WTC11 (cell line): ENCODE results near the gene FLT1. TPM values are rescaled to one million over a fixed set of nuclear protein-coding genes. Genes with fewer than 3 reads are reported as not detected.

Experiments
- ATAC-seq: fragments of 200-7000 bp; cut with Tn5 transposase; 2 replicates; pipeline ENCODE4 v1.10.0; 2021; ENCODE audit warnings: mild to moderate bottlenecking, moderate library complexity
- CTCF ChIA-PET: fragments of 300-600 bp; sonication (Branson Sonifier 250); formaldehyde crosslinking; loops from one replicate; lab custom pipeline; 2021; ENCODE audit warnings: antibody characterized with exemption; lab: Charles Lee
- POLR2A ChIA-PET: fragments of 350-600 bp; sonication (Branson Sonifier 250); formaldehyde crosslinking; loops from one replicate; lab custom pipeline; 2021; ENCODE audit warnings: antibody characterized with exemption; lab: Charles Lee
- DNase-seq: peaks from one replicate; pipeline ENCODE4 v3.0.0; 2021; ENCODE audit warnings: low spot score
- H3K27ac Mint-ChIP-seq: 2 replicates; pipeline ENCODE4 v1.8.0; 2021; ENCODE audit warnings: mixed read lengths
- H3K27me3 Mint-ChIP-seq: 2 replicates; pipeline ENCODE4 v1.8.0; 2021; ENCODE audit warnings: low read depth, mild to moderate bottlenecking, moderate library complexity, mixed read lengths
- H3K36me3 Mint-ChIP-seq: 2 replicates; pipeline ENCODE4 v1.8.0; 2021; ENCODE audit warnings: mixed read lengths
- H3K4me1 Mint-ChIP-seq: 2 replicates; pipeline ENCODE4 v1.8.0; 2022; ENCODE audit warnings: mixed read lengths
- H3K4me3 Mint-ChIP-seq: 2 replicates; pipeline ENCODE4 v1.8.0; 2021; ENCODE audit warnings: mild to moderate bottlenecking, moderate library complexity, mixed read lengths
- H3K9me3 Mint-ChIP-seq: 2 replicates; pipeline ENCODE4 v1.8.0; 2021; ENCODE audit warnings: mixed read lengths
- ATF3 ChIP-seq: sonication (generic); formaldehyde crosslinking; conservative IDR thresholded peaks from 2 replicates; pipeline ENCODE4 v1.8.1; 2022; ENCODE audit warnings: mild to moderate bottlenecking, missing genetic modification reagents
- CREM ChIP-seq: sonication (generic); formaldehyde crosslinking; IDR thresholded peaks from 2 replicates; pipeline ENCODE4 v1.8.1; 2022; ENCODE audit warnings: mild to moderate bottlenecking, missing genetic modification reagents, moderate library complexity
- FOXP1 ChIP-seq: sonication (generic); formaldehyde crosslinking; IDR thresholded peaks from 2 replicates; pipeline ENCODE4 v1.8.0; 2022; ENCODE audit warnings: missing genetic modification reagents, mild to moderate bottlenecking, moderate library complexity, borderline replicate concordance
- GABPB1 ChIP-seq: sonication (generic); formaldehyde crosslinking; IDR thresholded peaks from 2 replicates; pipeline ENCODE4 v1.8.1; 2023; ENCODE audit warnings: mild to moderate bottlenecking, missing genetic modification reagents
- GRHL2 ChIP-seq: fragments of 250-450 bp; sonication (Bioruptor Pico); IDR thresholded peaks from 2 replicates; pipeline ENCODE4 v1.8.0; 2022; ENCODE audit warnings: mild to moderate bottlenecking, moderate library complexity; ENCODE audit not compliant: insufficient replicate concordance, severe bottlenecking
- NFE2L1 ChIP-seq: sonication (generic); formaldehyde crosslinking; IDR thresholded peaks from 2 replicates; pipeline ENCODE4 v1.8.1; 2023; ENCODE audit warnings: missing genetic modification reagents
- NR3C1 ChIP-seq: sonication (generic); formaldehyde crosslinking; conservative IDR thresholded peaks from 2 replicates; pipeline ENCODE4 v1.8.1; 2023; ENCODE audit warnings: low read depth, mild to moderate bottlenecking, missing genetic modification reagents
- PRRX2 ChIP-seq: fragments of 250-450 bp; sonication (Bioruptor Pico); IDR thresholded peaks from 2 replicates; pipeline ENCODE4 v1.8.0; 2021; ENCODE audit warnings: mild to moderate bottlenecking
- RELA ChIP-seq: sonication (generic); formaldehyde crosslinking; IDR thresholded peaks from 2 replicates; pipeline ENCODE4 v1.8.1; 2022; ENCODE audit warnings: missing genetic modification reagents, mild to moderate bottlenecking, borderline replicate concordance
- SMAD3 ChIP-seq: sonication (generic); formaldehyde crosslinking; IDR thresholded peaks from 2 replicates; pipeline ENCODE4 v1.8.0; 2022; ENCODE audit warnings: missing genetic modification reagents, mild to moderate bottlenecking, borderline replicate concordance
- STAT6 ChIP-seq: sonication (generic); formaldehyde crosslinking; conservative IDR thresholded peaks from 2 replicates; pipeline ENCODE4 v1.8.1; 2023; ENCODE audit warnings: mild to moderate bottlenecking, low read depth, missing genetic modification reagents, moderate library complexity
- TEAD1 ChIP-seq: sonication (generic); formaldehyde crosslinking; IDR thresholded peaks from 2 replicates; pipeline ENCODE4 v1.8.0; 2022; ENCODE audit warnings: mild to moderate bottlenecking, missing genetic modification reagents
- ZBTB21 ChIP-seq: sonication (generic); formaldehyde crosslinking; IDR thresholded peaks from 2 replicates; pipeline ENCODE4 v1.8.1; 2023; ENCODE audit warnings: mild to moderate bottlenecking, missing genetic modification reagents, borderline replicate concordance
- ZNF138 ChIP-seq: sonication (generic); formaldehyde crosslinking; conservative IDR thresholded peaks from 2 replicates; pipeline ENCODE4 v1.8.1; 2022; ENCODE audit warnings: mild to moderate bottlenecking, moderate library complexity, missing genetic modification reagents
- ZNF232 ChIP-seq: sonication (generic); formaldehyde crosslinking; IDR thresholded peaks from 2 replicates; pipeline ENCODE4 v1.8.0; 2022; ENCODE audit warnings: mild to moderate bottlenecking, missing genetic modification reagents
- ZNF263 ChIP-seq: sonication (generic); formaldehyde crosslinking; IDR thresholded peaks from 2 replicates; pipeline ENCODE4 v1.8.1; 2022; ENCODE audit warnings: low read depth, mild to moderate bottlenecking, moderate library complexity, missing genetic modification reagents
- ZNF396 ChIP-seq: fragments of 250-450 bp; sonication (Bioruptor Pico); IDR thresholded peaks from 2 replicates; pipeline ENCODE4 v1.8.0; 2021; ENCODE audit warnings: mild to moderate bottlenecking, moderate library complexity, borderline replicate concordance
- total RNA-seq: library from RNA; stranded (reverse); gene quantifications from 3 replicates; pipeline ENCODE4 v1.2.3, GENCODE V29; 2021
- TF ChIP-seq, protein P1 (sequence below): sonication (generic); formaldehyde crosslinking; IDR thresholded peaks from 2 replicates; pipeline ENCODE4 v1.8.1; 2023; ENCODE audit warnings: mild to moderate bottlenecking, missing genetic modification reagents, moderate library complexity
- TF ChIP-seq, protein P2 (sequence below): sonication (generic); formaldehyde crosslinking; IDR thresholded peaks from 2 replicates; pipeline ENCODE4 v1.8.1; 2022; ENCODE audit warnings: missing genetic modification reagents, borderline replicate concordance
- TF ChIP-seq, protein P3 (sequence below): sonication (generic); formaldehyde crosslinking; IDR thresholded peaks from 2 replicates; pipeline ENCODE4 v1.8.0; 2022; ENCODE audit warnings: mild to moderate bottlenecking, missing genetic modification reagents
- TF ChIP-seq, protein P4 (sequence below): sonication (generic); formaldehyde crosslinking; IDR thresholded peaks from 2 replicates; pipeline ENCODE4 v1.8.1; 2023; ENCODE audit warnings: mild to moderate bottlenecking, missing genetic modification reagents
- TF ChIP-seq, protein P5 (sequence below): sonication (generic); formaldehyde crosslinking; IDR thresholded peaks from 2 replicates; pipeline ENCODE4 v1.8.0; 2023; ENCODE audit warnings: mild to moderate bottlenecking, missing genetic modification reagents
- TF ChIP-seq, protein P6 (sequence below): sonication (generic); formaldehyde crosslinking; IDR thresholded peaks from 2 replicates; pipeline ENCODE4 v1.8.0; 2022; ENCODE audit warnings: mild to moderate bottlenecking, missing genetic modification reagents

Gene FLT1
- total RNA-seq, 1 experiment from 2014 or later, result 66.3 TPM

DNA sequence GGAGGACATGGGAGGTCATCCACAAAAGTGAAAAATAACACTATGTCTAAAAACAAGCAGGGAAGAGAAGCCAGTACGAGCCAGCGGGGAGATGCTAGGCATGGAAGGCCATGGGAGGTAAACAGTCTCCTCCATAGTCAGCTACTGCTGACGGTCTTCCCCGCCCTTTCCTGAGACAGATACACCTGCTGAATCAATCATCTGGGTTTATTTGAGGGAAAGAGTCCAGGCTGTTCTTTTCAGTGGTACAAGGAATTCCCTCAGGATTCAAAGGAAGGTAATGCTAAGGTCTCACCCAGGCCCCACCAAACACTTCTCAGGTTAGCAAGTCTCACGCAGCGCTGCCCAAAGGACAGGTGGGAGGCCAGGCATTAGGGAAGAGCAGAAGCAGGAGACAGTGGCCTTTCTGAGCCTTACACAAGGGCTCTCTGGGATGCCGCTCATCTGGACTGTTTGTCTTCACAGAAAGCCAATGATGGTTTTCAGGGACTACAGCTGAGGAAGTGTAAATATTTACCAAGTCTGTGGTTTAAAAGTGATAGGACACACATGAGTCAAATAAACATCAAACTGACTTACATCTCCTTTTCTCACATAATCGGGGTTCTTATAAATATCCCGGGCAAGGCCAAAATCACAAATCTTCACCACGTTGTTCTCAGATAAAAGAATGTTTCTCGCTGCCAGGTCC, 173.9 kb downstream of the FLT1 start (continued):
- TF ChIP-seq, protein P1, sequence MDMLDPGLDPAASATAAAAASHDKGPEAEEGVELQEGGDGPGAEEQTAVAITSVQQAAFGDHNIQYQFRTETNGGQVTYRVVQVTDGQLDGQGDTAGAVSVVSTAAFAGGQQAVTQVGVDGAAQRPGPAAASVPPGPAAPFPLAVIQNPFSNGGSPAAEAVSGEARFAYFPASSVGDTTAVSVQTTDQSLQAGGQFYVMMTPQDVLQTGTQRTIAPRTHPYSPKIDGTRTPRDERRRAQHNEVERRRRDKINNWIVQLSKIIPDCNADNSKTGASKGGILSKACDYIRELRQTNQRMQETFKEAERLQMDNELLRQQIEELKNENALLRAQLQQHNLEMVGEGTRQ, result no peak
- TF ChIP-seq STAT6 (CRISPR knock-in tag) (no peak), ATF3 (no peak), ZNF263 (CRISPR knock-in tag) (no peak), ZNF232 (CRISPR knock-in tag) (no peak), GABPB1 (no peak)
- TF ChIP-seq, protein P2, sequence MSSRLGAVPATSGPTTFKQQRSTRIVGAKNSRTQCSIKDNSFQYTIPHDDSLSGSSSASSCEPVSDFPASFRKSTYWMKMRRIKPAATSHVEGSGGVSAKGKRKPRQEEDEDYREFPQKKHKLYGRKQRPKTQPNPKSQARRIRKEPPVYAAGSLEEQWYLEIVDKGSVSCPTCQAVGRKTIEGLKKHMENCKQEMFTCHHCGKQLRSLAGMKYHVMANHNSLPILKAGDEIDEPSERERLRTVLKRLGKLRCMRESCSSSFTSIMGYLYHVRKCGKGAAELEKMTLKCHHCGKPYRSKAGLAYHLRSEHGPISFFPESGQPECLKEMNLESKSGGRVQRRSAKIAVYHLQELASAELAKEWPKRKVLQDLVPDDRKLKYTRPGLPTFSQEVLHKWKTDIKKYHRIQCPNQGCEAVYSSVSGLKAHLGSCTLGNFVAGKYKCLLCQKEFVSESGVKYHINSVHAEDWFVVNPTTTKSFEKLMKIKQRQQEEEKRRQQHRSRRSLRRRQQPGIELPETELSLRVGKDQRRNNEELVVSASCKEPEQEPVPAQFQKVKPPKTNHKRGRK, result no peak
- TF ChIP-seq, protein P3, sequence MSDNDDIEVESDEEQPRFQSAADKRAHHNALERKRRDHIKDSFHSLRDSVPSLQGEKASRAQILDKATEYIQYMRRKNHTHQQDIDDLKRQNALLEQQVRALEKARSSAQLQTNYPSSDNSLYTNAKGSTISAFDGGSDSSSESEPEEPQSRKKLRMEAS (CRISPR knock-in tag), result no peak
- TF ChIP-seq, protein P4, sequence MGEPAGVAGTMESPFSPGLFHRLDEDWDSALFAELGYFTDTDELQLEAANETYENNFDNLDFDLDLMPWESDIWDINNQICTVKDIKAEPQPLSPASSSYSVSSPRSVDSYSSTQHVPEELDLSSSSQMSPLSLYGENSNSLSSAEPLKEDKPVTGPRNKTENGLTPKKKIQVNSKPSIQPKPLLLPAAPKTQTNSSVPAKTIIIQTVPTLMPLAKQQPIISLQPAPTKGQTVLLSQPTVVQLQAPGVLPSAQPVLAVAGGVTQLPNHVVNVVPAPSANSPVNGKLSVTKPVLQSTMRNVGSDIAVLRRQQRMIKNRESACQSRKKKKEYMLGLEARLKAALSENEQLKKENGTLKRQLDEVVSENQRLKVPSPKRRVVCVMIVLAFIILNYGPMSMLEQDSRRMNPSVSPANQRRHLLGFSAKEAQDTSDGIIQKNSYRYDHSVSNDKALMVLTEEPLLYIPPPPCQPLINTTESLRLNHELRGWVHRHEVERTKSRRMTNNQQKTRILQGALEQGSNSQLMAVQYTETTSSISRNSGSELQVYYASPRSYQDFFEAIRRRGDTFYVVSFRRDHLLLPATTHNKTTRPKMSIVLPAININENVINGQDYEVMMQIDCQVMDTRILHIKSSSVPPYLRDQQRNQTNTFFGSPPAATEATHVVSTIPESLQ (CRISPR knock-in tag), result no peak

DNA sequence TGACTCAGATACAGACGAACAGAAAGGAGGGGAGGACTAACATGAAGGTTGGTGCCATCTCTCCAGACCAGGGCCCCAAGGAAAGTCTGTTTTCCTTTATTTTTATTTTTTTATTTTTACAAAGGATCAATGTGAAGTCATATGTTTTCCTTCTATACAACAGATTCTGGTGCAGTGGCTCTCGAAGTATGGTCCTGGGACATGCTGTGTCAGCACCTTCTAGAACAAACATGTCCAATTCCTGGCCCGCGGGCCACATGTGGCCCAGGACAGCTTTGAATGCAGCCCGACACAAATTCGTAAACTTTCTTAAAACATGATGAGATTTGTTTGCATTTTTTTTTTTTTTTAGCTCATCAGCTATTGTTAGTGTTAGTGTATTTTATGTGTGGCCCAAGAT, 174.7 kb downstream of the FLT1 start:
- Mint-ChIP-seq H3K27ac (no peak overlapping the region), H3K36me3 (peaks cover 38% of the 10 kb centered on the region), H3K4me1 (peaks cover 9% of the 10 kb centered on the region; the same call in 1 of the 2 replicates), H3K9me3 (no peaks in the 10 kb centered on the region), H3K27me3 (no peaks in the 10 kb centered on the region), H3K4me3 (no peak overlapping the region)
- CTCF ChIA-PET, result interaction anchor here (1.1 kb wide), 1 partner anchor 476 kb away, joined by 3 read pairs; no protein-coding TSS in a partner anchor
- DNase-seq, result no peak
- POLR2A ChIA-PET, result no interaction called here
- no peak for ATAC-seq
- TF ChIP-seq NR3C1 (no peak), GRHL2 (no peak), NFE2L1 (CRISPR knock-in tag) (no peak), RELA (no peak), SMAD3 (no peak), PRRX2 (CRISPR knock-in tag) (no peak), ZNF138 (no peak), TEAD1 (no peak), ZNF396 (no peak), FOXP1 (no peak), ZBTB21 (CRISPR knock-in tag) (no peak), CREM (CRISPR knock-in tag) (no peak)
- TF ChIP-seq, protein P5, sequence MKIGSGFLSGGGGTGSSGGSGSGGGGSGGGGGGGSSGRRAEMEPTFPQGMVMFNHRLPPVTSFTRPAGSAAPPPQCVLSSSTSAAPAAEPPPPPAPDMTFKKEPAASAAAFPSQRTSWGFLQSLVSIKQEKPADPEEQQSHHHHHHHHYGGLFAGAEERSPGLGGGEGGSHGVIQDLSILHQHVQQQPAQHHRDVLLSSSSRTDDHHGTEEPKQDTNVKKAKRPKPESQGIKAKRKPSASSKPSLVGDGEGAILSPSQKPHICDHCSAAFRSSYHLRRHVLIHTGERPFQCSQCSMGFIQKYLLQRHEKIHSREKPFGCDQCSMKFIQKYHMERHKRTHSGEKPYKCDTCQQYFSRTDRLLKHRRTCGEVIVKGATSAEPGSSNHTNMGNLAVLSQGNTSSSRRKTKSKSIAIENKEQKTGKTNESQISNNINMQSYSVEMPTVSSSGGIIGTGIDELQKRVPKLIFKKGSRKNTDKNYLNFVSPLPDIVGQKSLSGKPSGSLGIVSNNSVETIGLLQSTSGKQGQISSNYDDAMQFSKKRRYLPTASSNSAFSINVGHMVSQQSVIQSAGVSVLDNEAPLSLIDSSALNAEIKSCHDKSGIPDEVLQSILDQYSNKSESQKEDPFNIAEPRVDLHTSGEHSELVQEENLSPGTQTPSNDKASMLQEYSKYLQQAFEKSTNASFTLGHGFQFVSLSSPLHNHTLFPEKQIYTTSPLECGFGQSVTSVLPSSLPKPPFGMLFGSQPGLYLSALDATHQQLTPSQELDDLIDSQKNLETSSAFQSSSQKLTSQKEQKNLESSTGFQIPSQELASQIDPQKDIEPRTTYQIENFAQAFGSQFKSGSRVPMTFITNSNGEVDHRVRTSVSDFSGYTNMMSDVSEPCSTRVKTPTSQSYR (CRISPR knock-in tag), result no peak
- TF ChIP-seq, protein P3 (CRISPR knock-in tag), result no peak
- TF ChIP-seq, protein P6, sequence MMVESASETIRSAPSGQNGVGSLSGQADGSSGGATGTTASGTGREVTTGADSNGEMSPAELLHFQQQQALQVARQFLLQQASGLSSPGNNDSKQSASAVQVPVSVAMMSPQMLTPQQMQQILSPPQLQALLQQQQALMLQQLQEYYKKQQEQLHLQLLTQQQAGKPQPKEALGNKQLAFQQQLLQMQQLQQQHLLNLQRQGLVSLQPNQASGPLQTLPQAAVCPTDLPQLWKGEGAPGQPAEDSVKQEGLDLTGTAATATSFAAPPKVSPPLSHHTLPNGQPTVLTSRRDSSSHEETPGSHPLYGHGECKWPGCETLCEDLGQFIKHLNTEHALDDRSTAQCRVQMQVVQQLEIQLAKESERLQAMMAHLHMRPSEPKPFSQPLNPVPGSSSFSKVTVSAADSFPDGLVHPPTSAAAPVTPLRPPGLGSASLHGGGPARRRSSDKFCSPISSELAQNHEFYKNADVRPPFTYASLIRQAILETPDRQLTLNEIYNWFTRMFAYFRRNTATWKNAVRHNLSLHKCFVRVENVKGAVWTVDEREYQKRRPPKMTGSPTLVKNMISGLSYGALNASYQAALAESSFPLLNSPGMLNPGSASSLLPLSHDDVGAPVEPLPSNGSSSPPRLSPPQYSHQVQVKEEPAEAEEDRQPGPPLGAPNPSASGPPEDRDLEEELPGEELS (CRISPR knock-in tag), result no peak
